Adrenal gland (tissue), 12 donors: ENCODE measurements around the gene PTPN5. TPM values are rescaled to one million over a fixed set of nuclear protein-coding genes. Genes with fewer than 3 reads are reported as not detected.

ENCODE experiments used
- DNase-seq, 7 donors: peaks; one replicate each; pipeline ENCODE4 v3.0.0-alpha.2; 2019 to 2020
- H3K27ac ChIP-seq, 5 donors: fragments of 200-600 bp; sonication (generic) in 4 of 5; 1 replicate in 3 of 5; 2 replicates in 2 of 5; pipeline versions ENCODE4 v1.5.1 to v1.8.0; 2016 to 2020; ENCODE audit warnings: mild to moderate bottlenecking in 1 of 5
- H3K27me3 ChIP-seq: fragments of 200-600 bp; 2 replicates; pipeline ENCODE4 v1.8.0; 2021
- H3K36me3 ChIP-seq, 2 donors: fragments of 200-600 bp; replicated peaks in 1 of 2; 1 replicate in 1 of 2; 2 replicates in 1 of 2; pipeline versions ENCODE4 v1.5.1 to v1.8.0; 2018 to 2022
- H3K4me1 ChIP-seq, 2 donors: fragments of 200-600 bp; replicated peaks in 1 of 2; 1 replicate in 1 of 2; 2 replicates in 1 of 2; pipeline versions ENCODE4 v1.5.1 to v1.8.0; 2018 to 2021
- H3K4me3 ChIP-seq, 4 donors: fragments of 200-600 bp; sonication (generic) in 3 of 4; one replicate each; pipeline ENCODE4 v1.5.1; 2016 to 2018
- H3K9me3 ChIP-seq, 3 donors: fragments of 200-600 bp; sonication (generic) in 1 of 3; replicated peaks in 1 of 3; 1 replicate in 2 of 3; 2 replicates in 1 of 3; pipeline versions ENCODE4 v1.5.1 to v1.8.0; 2016 to 2021
- POLR2A ChIP-seq, 2 donors: fragments of 450-650 bp; IDR thresholded peaks; one replicate each; pipeline ENCODE4 v1.6.1; 2017; ENCODE audit warnings: antibody characterized with exemption in 2 of 2, mild to moderate bottlenecking in 2 of 2, moderate library complexity in 1 of 2
- WGBS, 4 donors: extraction: QIAGEN DNeasy Blood & Tissue Kit in 2 of 4; methylation state at CpG; one replicate each; pipeline versions ENCODE4 v1.1.5 to v1.1.7; 2013 to 2017; 5-methylcytosine and 5-hydroxymethylcytosine counted together
- intact Hi-C, 2 donors: fragments of 100-400 bp; cut with DNase I; formaldehyde crosslinking; loops; one replicate each; pipeline versions ENCODE4 v1.14.1 to v1.15.0; 2022 to 2023
- polyA plus RNA-seq, 3 donors: library from polyadenylated mRNA; stranded (reverse); fragments of 200-250 nt in 2 of 3; fragments of 350-450 nt in 1 of 3; fragmentation: Illumina TruSeq in 1 of 3; extraction: RNeasy Lipid Tissue Mini Kit (QIAGEN cat#74804) in 1 of 3; gene quantifications; one replicate each; pipeline ENCODE4 v1.2.3, GENCODE V29; 2013 to 2014
- total RNA-seq, 9 donors: library from RNA; depleted of rRNA in 4 of 9; stranded (reverse); fragments of >200 nt in 4 of 9; fragments of 120-200 nt in 1 of 9; fragmentation: NEBNext Ultra II Directional in 1 of 9; extraction: Animal tissue kit (Norgen Biotek cat#: 25700) in 1 of 9; gene quantifications; one replicate each; pipeline versions ENCODE4 v1.1.0 to v1.2.4, GENCODE V29; 2013 to 2023
- TF ChIP-seq, protein P1 (sequence below), 6 experiments: fragments of 450-650 bp in 4 of 6; fragments of 200-600 bp in 2 of 6; sonication (generic) in 1 of 6; IDR thresholded peaks; 1 replicate in 5 of 6; 2 replicates in 1 of 6; pipeline versions ENCODE4 v1.5.1 to v1.8.0; 2016 to 2021; ENCODE audit warnings: antibody characterized with exemption in 6 of 6, mild to moderate bottlenecking in 2 of 6, moderate library complexity in 1 of 6
- donor health status: healthy with polysubstance abuse.
- donor health status: Bipolar disorder and iron deficiency.
- donor health status: DM: yes; HTN: yes; CAD: no.
- donor health status: DM: no; HTN: no; CAD: no.
- donor health status: DM: no; HTN: no; CAD: no.
- donor health status: DM: yes; HTN: yes; CAD: no.

Gene PTPN5
- total and polyA plus RNA-seq, 12 donors: 0.06 to 1.3 (median 0.28) TPM; not detected in 2

DNA sequence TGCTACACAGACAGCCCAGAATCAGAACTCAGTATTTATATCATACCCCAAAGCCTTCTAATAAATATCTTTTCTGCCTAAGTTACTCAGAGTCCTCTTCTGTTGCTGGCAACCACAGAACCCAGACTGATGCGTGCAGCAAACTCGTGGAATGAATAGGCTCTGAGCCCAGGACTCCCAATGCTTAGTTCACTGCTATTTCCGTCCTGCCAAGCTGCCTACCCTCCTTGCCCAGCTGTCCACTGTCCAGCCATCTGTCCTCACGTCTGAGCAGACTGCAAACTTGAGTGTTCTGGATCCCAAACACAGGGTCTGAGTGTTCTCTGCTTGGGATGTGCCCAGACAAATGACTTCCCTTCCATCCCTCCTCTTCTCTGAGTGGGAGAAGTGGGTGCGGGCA, 19.4 kb downstream of the PTPN5 start:
- intact Hi-C loops: no loop called here

DNA sequence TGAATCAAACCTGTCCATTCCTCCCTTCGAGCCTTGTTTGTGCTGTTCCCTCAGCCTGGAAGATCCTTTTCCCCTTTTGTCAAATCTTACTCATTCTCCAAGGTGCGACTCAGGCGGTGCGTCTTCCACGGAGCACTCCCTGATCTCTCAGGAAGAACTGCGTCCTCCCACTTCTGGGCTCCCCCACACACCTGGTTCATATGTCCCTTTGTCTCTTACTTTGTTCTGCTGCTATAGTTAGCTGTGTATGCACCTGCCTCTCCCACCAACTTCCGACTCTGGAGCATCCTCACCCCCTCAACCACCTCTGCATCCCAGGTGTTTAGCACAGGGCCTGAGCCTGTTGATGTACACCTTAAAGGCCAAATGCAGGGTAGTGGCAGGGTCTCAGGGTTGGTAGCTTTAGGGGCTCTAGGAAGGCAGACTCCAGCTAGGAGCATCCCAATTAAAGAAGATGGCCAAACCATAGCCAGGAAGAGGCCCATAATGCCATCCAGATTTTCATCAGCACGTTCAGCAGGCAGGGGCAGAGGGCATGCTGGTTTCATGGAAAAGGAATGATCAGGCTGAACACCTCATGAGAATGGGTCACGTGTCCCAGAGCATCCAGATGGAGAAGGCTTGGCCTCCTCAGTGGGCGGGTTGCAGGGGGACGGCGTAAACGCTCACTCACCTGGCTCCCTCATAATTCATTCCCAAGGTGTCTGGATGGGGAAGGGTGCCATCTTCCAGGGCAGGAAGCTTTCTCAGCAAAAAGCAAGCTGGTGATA, 20.1 kb downstream of the PTPN5 start:
- TF ChIP-seq, protein P1, sequence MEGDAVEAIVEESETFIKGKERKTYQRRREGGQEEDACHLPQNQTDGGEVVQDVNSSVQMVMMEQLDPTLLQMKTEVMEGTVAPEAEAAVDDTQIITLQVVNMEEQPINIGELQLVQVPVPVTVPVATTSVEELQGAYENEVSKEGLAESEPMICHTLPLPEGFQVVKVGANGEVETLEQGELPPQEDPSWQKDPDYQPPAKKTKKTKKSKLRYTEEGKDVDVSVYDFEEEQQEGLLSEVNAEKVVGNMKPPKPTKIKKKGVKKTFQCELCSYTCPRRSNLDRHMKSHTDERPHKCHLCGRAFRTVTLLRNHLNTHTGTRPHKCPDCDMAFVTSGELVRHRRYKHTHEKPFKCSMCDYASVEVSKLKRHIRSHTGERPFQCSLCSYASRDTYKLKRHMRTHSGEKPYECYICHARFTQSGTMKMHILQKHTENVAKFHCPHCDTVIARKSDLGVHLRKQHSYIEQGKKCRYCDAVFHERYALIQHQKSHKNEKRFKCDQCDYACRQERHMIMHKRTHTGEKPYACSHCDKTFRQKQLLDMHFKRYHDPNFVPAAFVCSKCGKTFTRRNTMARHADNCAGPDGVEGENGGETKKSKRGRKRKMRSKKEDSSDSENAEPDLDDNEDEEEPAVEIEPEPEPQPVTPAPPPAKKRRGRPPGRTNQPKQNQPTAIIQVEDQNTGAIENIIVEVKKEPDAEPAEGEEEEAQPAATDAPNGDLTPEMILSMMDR (IDR thresholded peaks at IDR 0.05): no peak
- TF ChIP-seq POLR2A (IDR thresholded peaks at IDR 0.05): no peak
- Histone ChIP-seq H3K27me3 (no peaks in the 10 kb centered on the region), H3K36me3 (no peaks in the 10 kb centered on the region), H3K4me1 (no peaks in the 10 kb centered on the region), H3K9me3 (no peaks in the 10 kb centered on the region), H3K4me3 (no peak overlapping the region), H3K27ac (no peak overlapping the region)
- intact Hi-C loops: no loop called here
- DNase-seq: no peak
- WGBS, 4 donors: 70 to 88% (median 83%) methylated on average over 13 of the region's 13 CpGs

More for the DNA sequence above, 19.4 kb downstream of the PTPN5 start:
- Histone ChIP-seq H3K27ac (no peak overlapping the region), H3K27me3 (no peaks in the 10 kb centered on the region), H3K4me1 (no peaks in the 10 kb centered on the region), H3K36me3 (no peaks in the 10 kb centered on the region), H3K4me3 (no peak overlapping the region), H3K9me3 (no peaks in the 10 kb centered on the region)
- WGBS, 4 donors: 65 to 80% (median 77%) methylated on average over 5 of the region's 5 CpGs
- DNase-seq: no peak
- TF ChIP-seq POLR2A (IDR thresholded peaks at IDR 0.05): no peak
- TF ChIP-seq, protein P1 (IDR thresholded peaks at IDR 0.05): no peak

DNA sequence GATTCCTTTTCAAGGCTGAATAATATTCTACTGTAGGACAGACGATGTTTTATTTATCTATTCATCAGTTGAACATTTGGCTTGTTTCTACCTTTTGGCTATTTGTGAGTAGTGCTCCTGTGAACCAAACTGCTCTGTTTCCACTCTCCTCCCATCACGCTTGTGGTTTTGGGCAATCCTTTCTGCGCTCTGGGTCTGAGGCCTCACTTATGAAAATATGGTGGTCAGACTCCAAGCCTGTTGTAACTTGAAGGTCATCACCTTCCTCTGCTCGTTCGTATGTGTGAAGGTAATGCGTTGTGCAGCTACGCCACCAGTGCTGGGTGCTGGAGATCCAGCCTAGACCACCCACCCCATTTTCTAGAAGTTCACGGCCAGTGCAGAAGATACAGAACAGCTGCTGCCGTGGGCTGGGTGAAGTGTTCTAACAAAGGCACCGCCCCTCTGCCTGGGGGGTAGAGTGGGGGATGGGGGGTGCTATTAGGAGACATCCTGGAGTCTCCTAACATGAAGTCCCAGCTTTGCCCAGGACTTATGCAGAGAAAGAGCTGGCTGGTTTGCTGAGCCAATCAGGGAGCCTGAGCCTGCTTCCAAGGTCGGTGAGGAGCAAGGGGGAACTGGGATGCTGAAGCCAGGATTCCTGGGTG, 21.0 kb downstream of the PTPN5 start:
- WGBS, 4 donors: 57 to 73% (median 69%) methylated on average over 7 to 11 of the region's 11 CpGs
- Histone ChIP-seq H3K36me3 (no peaks in the 10 kb centered on the region), H3K4me3 (no peak overlapping the region), H3K4me1 (no peaks in the 10 kb centered on the region), H3K27me3 (no peaks in the 10 kb centered on the region), H3K9me3 (no peaks in the 10 kb centered on the region), H3K27ac (no peak overlapping the region)
- TF ChIP-seq, protein P1 (IDR thresholded peaks at IDR 0.05): no peak
- TF ChIP-seq POLR2A (IDR thresholded peaks at IDR 0.05): no peak
- DNase-seq: no peak
- intact Hi-C loops: no loop called here

DNA sequence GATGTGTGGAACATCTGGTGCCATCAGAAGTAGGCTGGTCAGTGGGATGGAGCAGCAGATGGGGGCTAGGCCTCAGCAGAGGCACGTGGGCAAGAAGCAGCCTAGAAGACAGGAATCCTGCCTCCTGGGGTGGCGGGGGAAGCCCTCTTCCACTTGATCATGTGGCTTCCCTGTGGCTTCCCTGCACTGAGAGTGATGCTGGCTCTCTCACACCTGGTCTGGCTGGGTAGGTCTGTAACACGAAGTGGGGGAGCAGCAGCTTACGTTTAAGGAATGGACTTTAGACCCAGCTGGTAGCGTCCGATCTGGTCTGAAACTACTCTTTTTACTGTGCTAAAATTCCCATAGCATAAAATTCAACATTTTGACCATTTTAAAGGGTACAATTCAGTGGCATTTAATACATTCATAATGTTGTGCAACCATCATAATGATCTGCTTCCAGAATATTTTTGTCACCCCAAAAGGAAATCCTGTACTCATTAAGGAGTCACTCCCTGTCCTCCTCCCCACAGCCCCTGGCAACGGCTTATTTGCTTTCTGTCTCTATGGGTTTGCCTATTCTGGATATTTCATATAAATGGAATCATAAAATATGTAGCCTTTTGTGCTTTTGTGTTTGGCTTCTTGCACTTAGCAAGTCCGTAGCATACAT, 21.7 kb downstream of the PTPN5 start:
- 54 to 63% (median 56%) methylated on average over 7 to 8 of the region's 8 CpGs for WGBS, 4 donors
- intact Hi-C loops: loop anchor here in 1 of 2 donors (10.0 kb wide), 1 partner anchor 655 kb away; no protein-coding TSS in a partner anchor
- Histone ChIP-seq H3K27ac (no peak overlapping the region), H3K9me3 (no peaks in the 10 kb centered on the region), H3K36me3 (no peaks in the 10 kb centered on the region), H3K4me1 (no peaks in the 10 kb centered on the region), H3K27me3 (no peaks in the 10 kb centered on the region), H3K4me3 (no peak overlapping the region)
- no peak for DNase-seq
- TF ChIP-seq, protein P1 (IDR thresholded peaks at IDR 0.05): no peak
- TF ChIP-seq POLR2A (IDR thresholded peaks at IDR 0.05): no peak
